Neutrophil (primary cell): ENCODE measurements around the gene NYAP1.
"Not testable (repeated sequence)": the region's sequence is repeated elsewhere in the genome, so short reads cannot be mapped to it uniquely, and the experiment has no call there.

Experiments
- H3K27ac ChIP-seq: fragments of 200-600 bp; sonication (generic); 2 replicates; pipeline ENCODE4 v1.5.1; 2016; ENCODE audit warnings: mild to moderate bottlenecking, moderate library complexity
- H3K27me3 ChIP-seq: fragments of 200-600 bp; sonication (generic); 2 replicates; pipeline ENCODE4 v1.6.0; 2016; ENCODE audit warnings: mild to moderate bottlenecking
- H3K36me3 ChIP-seq: fragments of 200-600 bp; sonication (generic); 2 replicates; pipeline ENCODE4 v1.5.1; 2017
- H3K4me1 ChIP-seq, 2 experiments: fragments of 200-600 bp in 1 of 2; sonication (generic) in 1 of 2; 1 replicate in 1 of 2; 2 replicates in 1 of 2; pipeline versions ENCODE4 v1.5.1 to v1.6.1; 2013 to 2016; ENCODE audit warnings: low read depth in 1 of 2, low read length in 1 of 2, mild to moderate bottlenecking in 1 of 2, moderate library complexity in 1 of 2; ENCODE audit not compliant: control insufficient read depth in 1 of 2, insufficient read depth in 1 of 2
- H3K4me3 ChIP-seq, 2 experiments: fragments of 200-600 bp in 1 of 2; sonication (generic) in 1 of 2; 1 replicate in 1 of 2; 2 replicates in 1 of 2; pipeline ENCODE4 v1.5.1; 2013 to 2016; ENCODE audit warnings: low read depth in 1 of 2, low read length in 1 of 2, mild to moderate bottlenecking in 1 of 2, moderate library complexity in 1 of 2
- H3K9me3 ChIP-seq: fragments of 200-600 bp; sonication (generic); 2 replicates; pipeline ENCODE4 v1.5.1; 2016
- CTCF ChIP-seq: fragments of 200-600 bp; sonication (generic); IDR thresholded peaks from 2 replicates; pipeline ENCODE4 v1.5.1; 2016; ENCODE audit warnings: antibody characterized with exemption

The NYAP1 gene

GRCh38 chr7:100446040-100446439, 37.7 kb upstream of the NYAP1 start:
- Histone ChIP-seq H3K4me3 (no peak overlapping the region), H3K27ac (no peak overlapping the region), H3K4me1 (peaks cover 10 to 17% of the 10 kb centered on the region in 2 experiments), H3K9me3 (no peaks in the 10 kb centered on the region), H3K27me3 (no peaks in the 10 kb centered on the region), H3K36me3 (no peaks in the 10 kb centered on the region)
- TF ChIP-seq CTCF, result no peak

GRCh38 chr7:100447363-100447762, 36.4 kb upstream of the NYAP1 start:
- H3K4me1 ChIP-seq, result peaks cover 10 to 17% of the 10 kb centered on the region in 2 experiments
- H3K27me3 ChIP-seq, H3K4me3 ChIP-seq, H3K9me3 ChIP-seq, H3K36me3 ChIP-seq, H3K27ac ChIP-seq: not testable (repeated sequence)

- Histone ChIP-seq H3K9me3 (no peaks in the 10 kb centered on the region), H3K27me3 (no peaks in the 10 kb centered on the region), H3K36me3 (no peaks in the 10 kb centered on the region), H3K4me1 (peaks cover 10 to 14% of the 10 kb centered on the region in 2 experiments), H3K4me3 (no peak overlapping the region), H3K27ac (no peak overlapping the region)
- no peak for TF ChIP-seq CTCF
Measured at GRCh38 chr7:100449190-100449795, 34.4 kb upstream of the NYAP1 start.

GRCh38 chr7:100452513-100452912, 31.2 kb upstream of the NYAP1 start:
- no peaks in the 10 kb centered on the region for H3K9me3 ChIP-seq
- H3K4me3 ChIP-seq, result no peak overlapping the region
- peaks cover 5 to 10% of the 10 kb centered on the region in 2 experiments for H3K4me1 ChIP-seq
- H3K27ac ChIP-seq, result no peak overlapping the region
- no peaks in the 10 kb centered on the region for H3K27me3 ChIP-seq
- H3K36me3 ChIP-seq, result peaks cover 15% of the 10 kb centered on the region
- TF ChIP-seq CTCF, result no peak

- H3K9me3 ChIP-seq, H3K27ac ChIP-seq, H3K27me3 ChIP-seq, H3K4me3 ChIP-seq: not testable (repeated sequence)
- peaks cover 23% of the 10 kb centered on the region for H3K36me3 ChIP-seq
- H3K4me1 ChIP-seq, result peaks cover 5 to 10% of the 10 kb centered on the region in 2 experiments
Measured at GRCh38 chr7:100453854-100454253, 29.9 kb upstream of the NYAP1 start.

- no peaks in the 10 kb centered on the region for H3K9me3 ChIP-seq
- no peak for TF ChIP-seq CTCF
- H3K27me3 ChIP-seq, result no peaks in the 10 kb centered on the region
- no peak overlapping the region for H3K4me3 ChIP-seq
- H3K36me3 ChIP-seq, result peaks cover 35% of the 10 kb centered on the region
- no peak overlapping the region for H3K27ac ChIP-seq
- peaks cover 2 to 8% of the 10 kb centered on the region in 2 experiments for H3K4me1 ChIP-seq
Measured at GRCh38 chr7:100455206-100455605, 28.5 kb upstream of the NYAP1 start.

- TF ChIP-seq CTCF, result no peak
Measured at GRCh38 chr7:100456562-100456961, 27.2 kb upstream of the NYAP1 start.

More at GRCh38 chr7:100456562-100456961, 27.2 kb upstream of the NYAP1 start:
- H3K27me3 ChIP-seq, result no peaks in the 10 kb centered on the region
- H3K36me3 ChIP-seq, result peaks cover 48% of the 10 kb centered on the region
- H3K4me1 ChIP-seq, result no peaks in the 10 kb centered on the region
- H3K4me3 ChIP-seq, result no peak overlapping the region
- no peak overlapping the region for H3K27ac ChIP-seq
- H3K9me3 ChIP-seq, result no peaks in the 10 kb centered on the region
